GM18526 (cell line): ENCODE data around the gene CEBPG.

Experiments
- POLR2A ChIP-seq: IDR thresholded peaks from 3 replicates; pipeline ENCODE4 v1.6.1; 2011; ENCODE audit not compliant: insufficient read length; ENCODE audit errors: extremely low read depth

The CEBPG gene

GRCh38 chr19:33412601-33413425 is 39.3 kb downstream of the CEBPG start:
- no peak for TF ChIP-seq POLR2A

DNA sequence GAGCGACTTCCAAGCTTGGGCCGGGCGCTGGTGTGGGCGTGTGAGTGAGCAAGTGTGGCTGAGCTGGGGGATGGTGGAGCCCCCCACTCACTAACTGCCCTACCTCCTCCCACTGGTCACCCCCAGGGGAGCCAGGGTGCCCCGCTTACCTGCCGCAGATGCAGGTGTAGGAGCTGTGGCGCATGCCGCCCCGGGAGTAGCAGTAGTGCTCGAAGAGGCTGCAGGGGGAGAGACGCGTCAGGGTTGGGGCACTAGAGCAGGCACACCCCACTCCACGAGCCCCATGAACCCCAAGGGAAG is 39.9 kb downstream of the CEBPG start:
- TF ChIP-seq POLR2A: no peak

- TF ChIP-seq POLR2A: no peak
Observed at GRCh38 chr19:33413868-33414666, 40.6 kb downstream of the CEBPG start.

DNA sequence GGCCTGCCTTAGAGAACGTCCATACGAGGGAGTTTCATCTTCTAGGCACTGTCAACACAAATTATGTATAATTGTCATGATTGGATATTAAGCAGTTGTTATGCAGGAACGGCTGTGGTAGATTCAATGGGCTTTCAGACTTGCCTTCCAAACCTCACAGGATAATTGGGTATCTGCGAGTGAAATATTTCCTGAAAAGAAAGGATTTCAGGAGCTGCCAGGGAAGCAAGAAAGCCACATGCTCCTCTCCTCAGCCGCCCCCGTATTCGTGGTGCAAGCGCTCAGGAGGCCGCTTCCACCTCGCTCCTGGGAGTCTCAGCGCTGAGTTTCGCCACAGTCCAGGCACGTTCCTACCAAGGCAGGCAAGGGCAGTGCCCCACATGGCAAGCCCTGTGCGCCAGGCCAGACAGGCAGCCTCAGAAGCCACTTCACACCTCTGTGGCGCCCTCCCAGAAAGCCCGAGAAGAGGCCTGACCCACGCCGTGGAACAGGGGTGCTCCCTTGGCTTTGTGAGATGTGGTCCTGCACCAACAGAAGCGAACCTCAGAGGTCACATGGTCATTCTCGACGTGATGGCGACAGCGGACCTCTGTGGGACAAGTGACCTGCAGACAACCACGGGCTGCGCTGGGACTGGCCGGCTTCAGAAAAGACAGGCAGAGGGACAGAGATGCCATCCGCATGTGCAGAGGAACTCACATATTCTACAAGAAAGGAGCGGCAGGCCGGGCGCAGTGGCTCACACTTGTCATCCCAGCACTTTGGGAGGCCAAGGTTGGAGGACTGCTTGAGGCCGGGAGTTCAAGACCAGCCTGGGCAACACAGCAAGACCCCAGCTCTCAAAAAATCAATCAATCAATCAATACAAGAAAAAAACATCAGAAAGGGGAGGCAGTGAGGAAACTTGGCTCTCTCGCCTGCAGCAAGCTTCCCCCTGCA is 41.4 kb downstream of the CEBPG start:
- TF ChIP-seq POLR2A: no peak

DNA sequence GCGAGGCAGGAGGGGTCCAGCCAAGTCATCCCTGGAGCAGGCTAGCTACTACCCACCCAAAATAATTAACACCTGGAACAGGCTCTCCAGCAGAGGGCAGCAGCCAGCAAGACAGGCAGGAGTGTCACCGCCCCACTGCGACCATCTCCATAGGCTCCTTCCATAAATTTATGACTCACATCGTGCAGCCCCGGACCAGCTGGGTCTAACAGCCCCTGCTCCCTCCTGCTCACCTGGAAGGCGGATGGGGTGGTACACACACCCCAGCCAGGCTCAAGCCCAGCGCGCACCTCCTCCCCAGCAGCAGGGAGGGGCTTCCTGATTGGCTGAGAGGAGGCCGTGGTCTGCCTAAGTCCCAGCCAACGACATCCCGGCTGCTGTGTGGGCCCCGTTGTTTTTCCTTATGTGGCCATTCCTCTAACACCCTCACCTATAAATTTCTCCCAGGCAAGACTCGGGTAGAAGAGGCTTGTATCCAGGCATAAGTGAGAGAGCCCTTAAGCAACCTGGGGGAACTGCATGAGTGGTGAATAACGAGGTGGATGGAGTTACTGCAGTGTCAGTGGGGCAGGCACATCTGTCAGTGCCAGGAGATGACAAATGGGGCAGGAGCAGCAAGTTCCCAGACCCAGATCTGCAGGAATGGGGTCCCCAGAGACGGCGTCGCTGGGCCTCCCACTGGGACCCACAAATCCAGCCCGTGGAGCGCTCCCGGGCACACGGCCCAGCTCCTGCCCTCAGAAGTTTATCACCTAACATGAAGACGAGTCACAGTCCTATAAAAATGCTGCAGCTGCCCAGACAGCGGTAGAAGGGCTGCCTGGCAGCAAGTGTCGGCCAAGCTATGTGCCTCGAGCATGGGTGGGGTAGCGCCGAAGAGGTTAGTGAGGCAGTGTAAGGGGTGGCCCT is 43.1 kb downstream of the CEBPG start:
- no peak for TF ChIP-seq POLR2A

DNA sequence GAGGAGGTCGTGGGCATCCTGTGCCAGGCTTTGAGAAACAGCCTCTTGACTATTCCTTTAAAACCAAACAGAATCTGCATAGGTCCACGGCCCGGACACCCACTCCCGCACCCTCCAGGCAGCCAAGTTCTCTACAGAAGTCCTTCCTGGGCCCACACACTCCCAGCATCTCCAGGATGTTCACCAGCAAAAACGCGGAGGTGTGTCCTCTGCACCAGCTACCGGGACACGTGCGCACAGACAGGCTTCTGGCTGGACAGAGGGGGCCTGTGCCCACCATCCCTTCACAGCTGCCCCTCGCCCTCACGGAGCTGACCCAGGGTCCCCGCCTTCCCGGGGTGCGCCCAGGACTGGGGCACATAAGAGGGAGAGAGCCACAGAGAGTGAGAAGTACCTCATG is 44.2 kb downstream of the CEBPG start:
- no peak for TF ChIP-seq POLR2A

GRCh38 chr19:33418461-33418860 is 45.0 kb downstream of the CEBPG start:
- TF ChIP-seq POLR2A: no peak

DNA sequence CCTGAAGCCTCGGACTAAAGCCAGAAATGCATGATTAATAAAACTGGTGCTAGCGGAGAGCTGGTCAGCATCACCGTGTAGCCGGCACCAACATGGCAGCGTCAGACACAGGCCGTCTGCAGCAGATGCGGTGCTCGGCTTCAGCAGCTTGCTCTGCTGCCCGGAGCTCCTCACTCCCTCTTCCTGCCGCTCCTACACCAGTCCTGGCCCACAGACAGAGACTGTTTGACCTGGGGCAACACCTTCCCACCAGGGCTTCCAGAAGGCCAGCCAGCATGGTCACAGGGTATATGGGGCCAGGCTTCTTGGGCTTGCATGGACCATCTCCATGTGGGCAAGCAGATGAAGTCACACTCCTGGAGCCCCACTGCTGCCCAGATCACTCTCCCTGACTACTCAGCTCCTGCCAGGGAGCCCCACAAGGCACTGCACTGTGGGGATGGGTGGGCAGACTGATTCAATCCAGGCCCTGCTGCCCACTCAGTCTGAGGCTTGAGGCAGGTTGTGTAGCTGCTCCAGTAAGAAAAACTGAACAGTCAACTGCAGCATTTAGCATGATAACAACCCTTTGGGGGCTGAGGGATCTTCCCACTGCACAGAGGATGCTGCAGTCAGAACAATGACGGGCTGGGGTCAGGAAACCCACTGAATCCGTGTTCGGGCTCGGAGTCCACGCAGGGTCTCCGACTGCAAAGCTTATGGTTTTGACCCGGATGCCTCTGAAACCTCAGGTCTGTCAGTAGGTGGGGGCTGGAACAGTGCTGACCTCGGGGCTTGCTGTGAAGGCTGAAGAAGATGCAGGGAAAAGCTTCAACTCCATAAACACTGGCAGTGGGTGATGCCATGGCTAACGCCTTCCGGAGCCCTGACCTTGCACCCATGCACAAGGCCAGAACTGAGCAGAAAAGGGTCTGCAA is 45.6 kb downstream of the CEBPG start:
- TF ChIP-seq POLR2A: no peak

- no peak for TF ChIP-seq POLR2A
Observed at GRCh38 chr19:33419788-33420130, 46.2 kb downstream of the CEBPG start.

GRCh38 chr19:33420821-33421220 is 47.3 kb downstream of the CEBPG start:
- TF ChIP-seq POLR2A: no peak

- no peak for TF ChIP-seq POLR2A
Observed at GRCh38 chr19:33421368-33421767, 47.9 kb downstream of the CEBPG start.

GRCh38 chr19:33422369-33423180 is 49.1 kb downstream of the CEBPG start:
- TF ChIP-seq POLR2A: no peak

DNA sequence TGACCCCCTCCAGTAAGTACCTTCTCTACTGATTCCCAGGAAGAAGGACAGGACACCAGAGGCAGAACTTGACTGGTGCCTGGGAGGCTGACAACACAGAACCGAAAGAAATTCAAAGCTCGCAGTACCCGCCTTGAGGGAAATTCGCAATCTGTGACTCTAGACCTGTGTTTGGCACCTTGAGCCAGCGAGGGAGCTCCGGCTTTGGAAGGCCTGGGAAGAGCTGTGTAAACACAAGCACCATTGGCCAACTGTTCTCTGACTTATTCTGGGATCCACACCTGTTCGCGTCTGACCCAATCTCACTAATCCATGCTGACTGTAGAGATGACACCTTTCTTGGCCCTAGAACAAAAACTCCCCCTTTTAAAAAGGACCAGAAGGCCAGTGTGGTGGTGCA is 50.7 kb downstream of the CEBPG start:
- no peak for TF ChIP-seq POLR2A
